GM23338 (cell line): ENCODE measurements around the gene KLHL1.

Experiments
- CREB1 ChIP-seq: fragments of 250-450 bp; sonication (Bioruptor Pico); IDR thresholded peaks from 2 replicates; pipeline ENCODE4 v1.5.0; 2020; ENCODE audit warnings: low read depth, mild to moderate bottlenecking, moderate library complexity
- EZH2 ChIP-seq: fragments of 200-600 bp; sonication (generic); IDR thresholded peaks from one replicate; pipeline ENCODE4 v1.8.0; 2017; ENCODE audit warnings: antibody characterized with exemption, mild to moderate bottlenecking, low read depth; ENCODE audit not compliant: unreplicated experiment
- ZNF331 ChIP-seq: fragments of 250-450 bp; sonication (Bioruptor Pico); IDR thresholded peaks from 2 replicates; pipeline ENCODE4 v1.5.0; 2020; ENCODE audit warnings: low read depth, mild to moderate bottlenecking, moderate library complexity
- TF ChIP-seq, protein P1 (sequence below), 2 experiments: fragments of 200-600 bp in 1 of 2; sonication (generic) in 1 of 2; conservative IDR thresholded peaks; 2 replicates each; pipeline versions ENCODE4 v1.5.1 to v1.6.1; 2016 to 2017; ENCODE audit warnings: antibody characterized with exemption in 2 of 2, low read depth in 2 of 2, mild to moderate bottlenecking in 2 of 2, moderate library complexity in 1 of 2
- TF ChIP-seq, protein P2 (sequence below): IDR thresholded peaks from one replicate; pipeline ENCODE4 v1.6.1; 2018; ENCODE audit warnings: antibody characterized with exemption; ENCODE audit not compliant: unreplicated experiment

DNA sequence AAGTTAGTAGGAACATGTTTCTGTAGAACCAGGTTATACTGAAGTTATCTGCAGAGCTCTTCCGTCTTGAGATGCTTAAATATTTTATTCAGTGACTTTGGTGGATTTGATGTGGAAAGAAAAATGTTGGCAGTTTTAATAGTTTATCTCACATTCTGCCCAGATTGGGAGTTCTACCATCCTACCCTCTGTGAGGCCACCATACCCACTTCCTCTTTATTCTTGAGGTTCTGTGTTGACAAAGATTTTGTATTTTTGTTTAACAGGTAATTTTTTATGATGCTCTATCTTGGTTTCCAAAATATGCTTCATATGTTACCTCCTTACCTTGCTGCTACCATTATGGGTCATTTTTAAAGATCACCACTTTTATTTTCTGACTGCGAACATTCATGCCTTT is 156.8 kb downstream of the KLHL1 start:
- TF ChIP-seq EZH2 (no peak), ZNF331 (CRISPR knock-in tag) (no peak), CREB1 (CRISPR knock-in tag) (no peak)
- TF ChIP-seq, protein P1, sequence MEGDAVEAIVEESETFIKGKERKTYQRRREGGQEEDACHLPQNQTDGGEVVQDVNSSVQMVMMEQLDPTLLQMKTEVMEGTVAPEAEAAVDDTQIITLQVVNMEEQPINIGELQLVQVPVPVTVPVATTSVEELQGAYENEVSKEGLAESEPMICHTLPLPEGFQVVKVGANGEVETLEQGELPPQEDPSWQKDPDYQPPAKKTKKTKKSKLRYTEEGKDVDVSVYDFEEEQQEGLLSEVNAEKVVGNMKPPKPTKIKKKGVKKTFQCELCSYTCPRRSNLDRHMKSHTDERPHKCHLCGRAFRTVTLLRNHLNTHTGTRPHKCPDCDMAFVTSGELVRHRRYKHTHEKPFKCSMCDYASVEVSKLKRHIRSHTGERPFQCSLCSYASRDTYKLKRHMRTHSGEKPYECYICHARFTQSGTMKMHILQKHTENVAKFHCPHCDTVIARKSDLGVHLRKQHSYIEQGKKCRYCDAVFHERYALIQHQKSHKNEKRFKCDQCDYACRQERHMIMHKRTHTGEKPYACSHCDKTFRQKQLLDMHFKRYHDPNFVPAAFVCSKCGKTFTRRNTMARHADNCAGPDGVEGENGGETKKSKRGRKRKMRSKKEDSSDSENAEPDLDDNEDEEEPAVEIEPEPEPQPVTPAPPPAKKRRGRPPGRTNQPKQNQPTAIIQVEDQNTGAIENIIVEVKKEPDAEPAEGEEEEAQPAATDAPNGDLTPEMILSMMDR (conservative IDR thresholded peaks at IDR 0.05; ENCODE audit: low read depth in 2 of 2), result no peak
- TF ChIP-seq, protein P2, sequence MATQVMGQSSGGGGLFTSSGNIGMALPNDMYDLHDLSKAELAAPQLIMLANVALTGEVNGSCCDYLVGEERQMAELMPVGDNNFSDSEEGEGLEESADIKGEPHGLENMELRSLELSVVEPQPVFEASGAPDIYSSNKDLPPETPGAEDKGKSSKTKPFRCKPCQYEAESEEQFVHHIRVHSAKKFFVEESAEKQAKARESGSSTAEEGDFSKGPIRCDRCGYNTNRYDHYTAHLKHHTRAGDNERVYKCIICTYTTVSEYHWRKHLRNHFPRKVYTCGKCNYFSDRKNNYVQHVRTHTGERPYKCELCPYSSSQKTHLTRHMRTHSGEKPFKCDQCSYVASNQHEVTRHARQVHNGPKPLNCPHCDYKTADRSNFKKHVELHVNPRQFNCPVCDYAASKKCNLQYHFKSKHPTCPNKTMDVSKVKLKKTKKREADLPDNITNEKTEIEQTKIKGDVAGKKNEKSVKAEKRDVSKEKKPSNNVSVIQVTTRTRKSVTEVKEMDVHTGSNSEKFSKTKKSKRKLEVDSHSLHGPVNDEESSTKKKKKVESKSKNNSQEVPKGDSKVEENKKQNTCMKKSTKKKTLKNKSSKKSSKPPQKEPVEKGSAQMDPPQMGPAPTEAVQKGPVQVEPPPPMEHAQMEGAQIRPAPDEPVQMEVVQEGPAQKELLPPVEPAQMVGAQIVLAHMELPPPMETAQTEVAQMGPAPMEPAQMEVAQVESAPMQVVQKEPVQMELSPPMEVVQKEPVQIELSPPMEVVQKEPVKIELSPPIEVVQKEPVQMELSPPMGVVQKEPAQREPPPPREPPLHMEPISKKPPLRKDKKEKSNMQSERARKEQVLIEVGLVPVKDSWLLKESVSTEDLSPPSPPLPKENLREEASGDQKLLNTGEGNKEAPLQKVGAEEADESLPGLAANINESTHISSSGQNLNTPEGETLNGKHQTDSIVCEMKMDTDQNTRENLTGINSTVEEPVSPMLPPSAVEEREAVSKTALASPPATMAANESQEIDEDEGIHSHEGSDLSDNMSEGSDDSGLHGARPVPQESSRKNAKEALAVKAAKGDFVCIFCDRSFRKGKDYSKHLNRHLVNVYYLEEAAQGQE, result no peak
